H9 (cell line): Measurements from ENCODE around the gene DIS3L2. TPM values are rescaled to one million over a fixed set of nuclear protein-coding genes. Genes with fewer than 3 reads are reported as not detected.

Experiments used
- DNase-seq: peaks from one replicate; pipeline ENCODE4 v3.0.0-alpha.2; 2017
- H2AFZ ChIP-seq: one replicate; pipeline ENCODE4 v1.6.1; 2013; ENCODE audit warnings: mild to moderate bottlenecking, low read length, control low read depth, moderate library complexity
- H2AK5ac ChIP-seq: 2 replicates; pipeline ENCODE4 v1.6.1; 2013; ENCODE audit warnings: low read length, control low read depth, mixed read lengths; ENCODE audit not compliant: insufficient read length
- H2BK120ac ChIP-seq: one replicate; pipeline ENCODE4 v1.6.1; 2013; ENCODE audit warnings: low read depth, mild to moderate bottlenecking, low read length, control low read depth, inconsistent platforms; ENCODE audit not compliant: poor library complexity, severe bottlenecking
- H2BK12ac ChIP-seq: 2 replicates; pipeline ENCODE4 v1.6.1; 2013; ENCODE audit warnings: low read length, control low read depth, mixed read lengths, low read depth; ENCODE audit not compliant: insufficient read length
- H2BK15ac ChIP-seq: 2 replicates; pipeline ENCODE4 v1.6.1; 2013; ENCODE audit warnings: low read depth, low read length, control low read depth
- H2BK20ac ChIP-seq: one replicate; pipeline ENCODE4 v1.6.1; 2013; ENCODE audit warnings: low read depth, mild to moderate bottlenecking, low read length, control low read depth, inconsistent platforms; ENCODE audit not compliant: poor library complexity, severe bottlenecking
- H2BK5ac ChIP-seq: 2 replicates; pipeline ENCODE4 v1.6.1; 2013; ENCODE audit warnings: low read length, control low read depth, mixed read lengths; ENCODE audit not compliant: insufficient read length
- H3K14ac ChIP-seq: 2 replicates; pipeline ENCODE4 v1.6.1; 2013; ENCODE audit warnings: low read length, control low read depth; ENCODE audit not compliant: insufficient read depth
- H3K18ac ChIP-seq: 2 replicates; pipeline ENCODE4 v1.6.1; 2013; ENCODE audit warnings: low read depth, mild to moderate bottlenecking, mixed read lengths, low read length, control low read depth; ENCODE audit not compliant: insufficient read length
- H3K23ac ChIP-seq: 2 replicates; pipeline ENCODE4 v1.6.1; 2013; ENCODE audit warnings: low read length, control low read depth, mixed read lengths, low read depth; ENCODE audit not compliant: insufficient read length
- H3K23me2 ChIP-seq: 2 replicates; pipeline ENCODE4 v1.6.1; 2013; ENCODE audit warnings: low read depth, mild to moderate bottlenecking, mixed read lengths, low read length, control low read depth; ENCODE audit not compliant: insufficient read length, poor library complexity, severe bottlenecking
- H3K27ac ChIP-seq: 2 replicates; pipeline ENCODE4 v1.5.1; 2013; ENCODE audit warnings: low read length, control low read depth, mixed read lengths, low read depth; ENCODE audit not compliant: insufficient read length
- H3K27me3 ChIP-seq: 2 replicates; pipeline ENCODE4 v1.6.1; 2013; ENCODE audit warnings: low read length, control low read depth, inconsistent platforms; ENCODE audit not compliant: insufficient read depth
- H3K4ac ChIP-seq: 2 replicates; pipeline ENCODE4 v1.6.1; 2013; ENCODE audit warnings: low read depth, mild to moderate bottlenecking, control low read depth, inconsistent platforms, low read length, moderate library complexity
- H3K4me1 ChIP-seq: 2 replicates; pipeline ENCODE4 v1.6.1; 2013; ENCODE audit warnings: low read length, control low read depth, inconsistent platforms; ENCODE audit not compliant: insufficient read depth
- H3K4me2 ChIP-seq: 2 replicates; pipeline ENCODE4 v1.6.1; 2013; ENCODE audit warnings: low read length, control low read depth, mixed read lengths; ENCODE audit not compliant: insufficient read length, insufficient read depth
- H3K56ac ChIP-seq: 2 replicates; pipeline ENCODE4 v1.6.1; 2013; ENCODE audit warnings: low read depth, mild to moderate bottlenecking, mixed read lengths, low read length, control low read depth; ENCODE audit not compliant: insufficient read length
- H3K79me1 ChIP-seq: 2 replicates; pipeline ENCODE4 v1.6.1; 2013; ENCODE audit warnings: low read depth, mild to moderate bottlenecking, moderate library complexity, low read length, control low read depth, inconsistent platforms; ENCODE audit not compliant: insufficient read depth, poor library complexity, severe bottlenecking
- H3K79me2 ChIP-seq: 2 replicates; pipeline ENCODE4 v1.6.1; 2013; ENCODE audit warnings: low read length, control low read depth, inconsistent platforms; ENCODE audit not compliant: insufficient read depth
- H3K9ac ChIP-seq: 2 replicates; pipeline ENCODE4 v1.6.1; 2013; ENCODE audit warnings: low read length, control low read depth, mixed read lengths; ENCODE audit not compliant: insufficient read length; ENCODE audit errors: extremely low read depth
- H3K9me3 ChIP-seq: one replicate; pipeline ENCODE4 v1.6.1; 2013; ENCODE audit warnings: low read depth, low read length, inconsistent platforms; ENCODE audit not compliant: control insufficient read depth
- H3T11ph ChIP-seq: one replicate; pipeline ENCODE4 v1.6.1; 2013; ENCODE audit warnings: mild to moderate bottlenecking, low read length, control low read depth, inconsistent platforms
- H4K20me1 ChIP-seq: one replicate; pipeline ENCODE4 v1.6.1; 2013; ENCODE audit not compliant: control insufficient read depth, insufficient read length, insufficient read depth
- H4K5ac ChIP-seq: 2 replicates; pipeline ENCODE4 v1.6.1; 2013; ENCODE audit warnings: low read depth, mild to moderate bottlenecking, mixed read lengths, low read length, control low read depth; ENCODE audit not compliant: insufficient read length
- H4K8ac ChIP-seq: replicated peaks from 2 replicates; pipeline ENCODE4 v1.6.1; 2013; ENCODE audit warnings: low read length, control low read depth, mixed read lengths, low read depth; ENCODE audit not compliant: insufficient read length
- H4K91ac ChIP-seq: 2 replicates; pipeline ENCODE4 v1.6.1; 2013; ENCODE audit warnings: low read depth, mild to moderate bottlenecking, moderate library complexity, mixed read lengths, low read length, control low read depth; ENCODE audit not compliant: insufficient read length
- H3K27ac Mint-ChIP-seq, 3 experiments: 2 replicates in 2 of 3; 3 replicates in 1 of 3; pipeline ENCODE4 v1.8.0; 2020 to 2021; ENCODE audit warnings: mixed read lengths in 3 of 3, mild to moderate bottlenecking in 1 of 3, moderate library complexity in 1 of 3
- H3K27me3 Mint-ChIP-seq: 2 replicates; pipeline ENCODE4 v1.8.0; 2021; ENCODE audit warnings: low read depth, mild to moderate bottlenecking, moderate library complexity, mixed read lengths
- H3K36me3 Mint-ChIP-seq, 3 experiments: 2 replicates in 2 of 3; 3 replicates in 1 of 3; pipeline ENCODE4 v1.8.0; 2020 to 2021; ENCODE audit warnings: low read depth in 3 of 3, mixed read lengths in 3 of 3; ENCODE audit not compliant: insufficient read depth in 1 of 3
- H3K4me1 Mint-ChIP-seq, 2 experiments: 2 replicates each; pipeline ENCODE4 v1.8.0; 2020; ENCODE audit warnings: mixed read lengths in 2 of 2
- H3K4me3 Mint-ChIP-seq, 2 experiments: 2 replicates in 1 of 2; 3 replicates in 1 of 2; pipeline ENCODE4 v1.8.0; 2020 to 2021; ENCODE audit warnings: mild to moderate bottlenecking in 2 of 2, mixed read lengths in 2 of 2, moderate library complexity in 1 of 2
- H3K9me3 Mint-ChIP-seq, 2 experiments: 2 replicates in 1 of 2; 3 replicates in 1 of 2; pipeline ENCODE4 v1.8.0; 2020; ENCODE audit warnings: mild to moderate bottlenecking in 2 of 2, mixed read lengths in 2 of 2, moderate library complexity in 1 of 2
- WGBS: extraction: QIAGEN DNeasy Blood & Tissue Kit; methylation state at CpG from one replicate; pipeline ENCODE4 v1.1.7; 2013; ENCODE audit warnings: missing lambda C conversion rate, low lambda C conversion rate, mixed read lengths; ENCODE audit not compliant: insufficient read length; ENCODE audit errors: extremely low coverage; 5-methylcytosine and 5-hydroxymethylcytosine counted together
- total RNA-seq: library from RNA; stranded (reverse); gene quantifications from 2 replicates; pipeline ENCODE4 v1.2.1, GENCODE V29; 2021
- TF ChIP-seq, protein P1 (sequence below): fragments of 200-600 bp; sonication (generic); conservative IDR thresholded peaks from 3 replicates; pipeline ENCODE4 v1.8.0; 2021; ENCODE audit warnings: antibody characterized with exemption, mild to moderate bottlenecking

Gene DIS3L2
- total RNA-seq, 1 experiment from 2014 or later, result 28.1 TPM

DNA sequence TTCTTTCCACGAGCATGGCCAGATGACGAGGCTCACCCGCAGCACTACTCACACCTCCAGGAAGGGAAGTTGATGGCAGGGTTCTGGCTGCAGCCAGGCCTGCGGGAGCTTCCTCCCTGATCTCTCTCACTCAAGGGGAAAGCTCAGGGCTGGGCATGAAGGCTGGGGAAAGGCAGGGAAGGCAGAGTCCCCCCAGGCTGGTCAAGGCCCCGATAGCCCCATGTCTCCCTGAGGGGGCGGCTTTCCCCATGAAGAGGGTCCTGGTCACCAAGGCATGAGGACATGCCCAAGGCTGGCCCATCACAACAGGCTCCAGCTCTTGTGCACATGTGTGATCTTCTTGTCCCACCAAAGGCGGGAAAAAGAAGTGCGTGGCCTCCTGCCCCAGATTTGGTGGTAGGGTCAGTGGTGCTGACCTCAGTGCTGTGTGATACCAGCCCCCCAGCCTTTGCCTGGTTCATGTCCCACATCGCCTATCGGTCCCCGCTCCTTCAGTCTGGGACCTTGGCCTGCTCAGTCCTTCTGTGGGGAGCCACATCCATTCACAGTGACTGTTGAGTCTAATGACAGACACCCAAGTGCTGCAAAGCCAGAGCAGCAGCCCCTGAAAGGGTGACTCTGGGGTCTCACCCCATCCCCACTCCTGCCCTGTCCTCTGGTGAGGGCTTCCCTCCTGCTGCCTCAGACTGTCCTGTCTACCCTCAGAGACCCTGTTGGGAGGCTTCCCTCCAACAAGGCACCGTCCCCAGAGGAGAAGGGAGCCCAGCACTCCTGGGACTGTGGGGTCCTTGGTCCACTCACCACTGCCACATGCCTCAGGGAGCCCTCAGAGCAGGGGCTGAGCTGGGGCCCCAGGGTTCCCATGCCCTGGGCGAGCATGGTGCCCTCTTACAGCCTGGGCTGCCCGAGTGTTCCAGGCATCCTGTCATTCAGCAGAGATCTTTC, 367.3 kb downstream of the DIS3L2 start:
- no peak overlapping the region for H4K5ac ChIP-seq
- H3K36me3 Mint-ChIP-seq, result no peaks in the 10 kb centered on the region; a peak in 1 of 7 replicates
- no CpG with 5 or more reads among the region's 14 CpGs for WGBS
- H3K4ac ChIP-seq, result no peak overlapping the region
- H3K23ac ChIP-seq, result no peak overlapping the region
- no peaks in the 10 kb centered on the region for H3K79me1 ChIP-seq
- H4K91ac ChIP-seq, result no peak overlapping the region
- H2BK15ac ChIP-seq, result no peak overlapping the region
- no peak overlapping the region for H2BK20ac ChIP-seq
- no peak overlapping the region for H4K8ac ChIP-seq
- no peak overlapping the region for H3K56ac ChIP-seq
- H3K23me2 ChIP-seq, result no peaks in the 10 kb centered on the region
- H2BK5ac ChIP-seq, result no peak overlapping the region
- DNase-seq, result peak; percentile 24
- no peaks in the 10 kb centered on the region for H3K9me3 ChIP-seq
- H3K4me1 ChIP-seq, result no peaks in the 10 kb centered on the region
- H3K9ac ChIP-seq, result no peak overlapping the region
- H3K14ac ChIP-seq, result no peak overlapping the region; the same call in 1 of the 2 replicates
- H3K18ac ChIP-seq, result peak overlapping the region; percentile 11
- H4K20me1 ChIP-seq, result no peaks in the 10 kb centered on the region
- H3K4me1 Mint-ChIP-seq, result peaks cover 7 to 27% of the 10 kb centered on the region in 2 experiments; a peak in 3 of 4 replicates
- H3K9me3 Mint-ChIP-seq, result no peaks in the 10 kb centered on the region; a peak in 1 of 5 replicates
- no peak overlapping the region for H2AFZ ChIP-seq
- no peaks in the 10 kb centered on the region for H3K27me3 ChIP-seq
- H3K79me2 ChIP-seq, result no peaks in the 10 kb centered on the region
- peak overlapping the region in 2 of 3 experiments; percentile 48 to 85; a peak in 3 of 7 replicates for H3K27ac Mint-ChIP-seq
- H2AK5ac ChIP-seq, result no peak overlapping the region
- no peak overlapping the region for H3K27ac ChIP-seq
- H2BK12ac ChIP-seq, result no peak overlapping the region
- no peak overlapping the region for H3K4me2 ChIP-seq
- H3T11ph ChIP-seq, result no peak overlapping the region
- H2BK120ac ChIP-seq, result no peak overlapping the region
- H3K27me3 Mint-ChIP-seq, result no peaks in the 10 kb centered on the region
- no peak overlapping the region for H3K4me3 Mint-ChIP-seq
- TF ChIP-seq, protein P1, sequence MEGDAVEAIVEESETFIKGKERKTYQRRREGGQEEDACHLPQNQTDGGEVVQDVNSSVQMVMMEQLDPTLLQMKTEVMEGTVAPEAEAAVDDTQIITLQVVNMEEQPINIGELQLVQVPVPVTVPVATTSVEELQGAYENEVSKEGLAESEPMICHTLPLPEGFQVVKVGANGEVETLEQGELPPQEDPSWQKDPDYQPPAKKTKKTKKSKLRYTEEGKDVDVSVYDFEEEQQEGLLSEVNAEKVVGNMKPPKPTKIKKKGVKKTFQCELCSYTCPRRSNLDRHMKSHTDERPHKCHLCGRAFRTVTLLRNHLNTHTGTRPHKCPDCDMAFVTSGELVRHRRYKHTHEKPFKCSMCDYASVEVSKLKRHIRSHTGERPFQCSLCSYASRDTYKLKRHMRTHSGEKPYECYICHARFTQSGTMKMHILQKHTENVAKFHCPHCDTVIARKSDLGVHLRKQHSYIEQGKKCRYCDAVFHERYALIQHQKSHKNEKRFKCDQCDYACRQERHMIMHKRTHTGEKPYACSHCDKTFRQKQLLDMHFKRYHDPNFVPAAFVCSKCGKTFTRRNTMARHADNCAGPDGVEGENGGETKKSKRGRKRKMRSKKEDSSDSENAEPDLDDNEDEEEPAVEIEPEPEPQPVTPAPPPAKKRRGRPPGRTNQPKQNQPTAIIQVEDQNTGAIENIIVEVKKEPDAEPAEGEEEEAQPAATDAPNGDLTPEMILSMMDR, result no peak
